Gastrocnemius medialis (tissue), 4 donors: Measurements from ENCODE around the gene ZFYVE28. TPM values are rescaled to one million over a fixed set of nuclear protein-coding genes. Genes with fewer than 3 reads are reported as not detected.
A peak's percentile ranks its signal among the peaks of the same experiment; 100 is the strongest.

Source experiments
- ATAC-seq, 2 donors: fragments of 150-250 bp; one replicate each; pipeline ENCODE4 v1.9.1; 2016
- DNase-seq, 2 donors: peaks; one replicate each; pipeline ENCODE4 v3.0.0-alpha.2; 2019
- H3K27ac ChIP-seq, 4 donors: fragments of 200-600 bp; sonication (generic); 1 replicate in 1 of 4; 2 replicates in 3 of 4; pipeline ENCODE4 v1.5.1; 2016 to 2018; ENCODE audit warnings: mild to moderate bottlenecking in 2 of 4, moderate library complexity in 1 of 4
- H3K27me3 ChIP-seq, 3 donors: fragments of 200-600 bp; sonication (generic) in 2 of 3; 1 replicate in 1 of 3; 2 replicates in 2 of 3; pipeline versions ENCODE4 v1.5.1 to v1.6.0; 2016 to 2019; ENCODE audit warnings: mild to moderate bottlenecking in 1 of 3, moderate library complexity in 1 of 3
- H3K36me3 ChIP-seq, 2 donors: fragments of 200-600 bp; sonication (generic) in 1 of 2; one replicate each; pipeline ENCODE4 v1.5.1; 2017 to 2018
- H3K4me1 ChIP-seq, 2 donors: fragments of 200-600 bp; sonication (generic) in 1 of 2; one replicate each; pipeline ENCODE4 v1.5.1; 2016 to 2017; ENCODE audit warnings: mild to moderate bottlenecking in 2 of 2
- H3K4me3 ChIP-seq, 4 donors: fragments of 200-600 bp; sonication (generic) in 3 of 4; 1 replicate in 1 of 4; 2 replicates in 3 of 4; pipeline ENCODE4 v1.5.1; 2016 to 2019; ENCODE audit warnings: mild to moderate bottlenecking in 2 of 4
- H3K9me3 ChIP-seq, 3 donors: fragments of 200-600 bp; sonication (generic) in 2 of 3; 1 replicate in 1 of 3; 2 replicates in 2 of 3; pipeline ENCODE4 v1.5.1; 2016 to 2019
- CTCF ChIP-seq, 5 experiments: fragments of 450-650 bp in 3 of 5; fragments of 200-600 bp in 2 of 5; sonication (generic) in 2 of 5; IDR thresholded peaks in 4 of 5; conservative IDR thresholded peaks in 1 of 5; 1 replicate in 4 of 5; 2 replicates in 1 of 5; pipeline ENCODE4 v1.5.1; 2016 to 2019; ENCODE audit warnings: antibody characterized with exemption in 5 of 5, mild to moderate bottlenecking in 3 of 5, moderate library complexity in 3 of 5
- POLR2A ChIP-seq, 2 donors: fragments of 450-650 bp; IDR thresholded peaks; one replicate each; pipeline ENCODE4 v1.6.1; 2017; ENCODE audit warnings: antibody characterized with exemption in 2 of 2, mild to moderate bottlenecking in 2 of 2, moderate library complexity in 2 of 2
- in situ Hi-C, 4 donors: fragments of 200-750 bp; cut with MboI; loops; one replicate each; pipeline versions ENCODE4 v1.15.0 to v1.8.0; 2017; ENCODE audit warnings: low sequenced_read_pairs in 4 of 4
- intact Hi-C: fragments of 100-400 bp; cut with DNase I; formaldehyde crosslinking; loops from one replicate; pipeline ENCODE4 v1.15.1; 2023; ENCODE audit warnings: low total_unique reads
- total RNA-seq, 4 donors: library from RNA; depleted of rRNA; stranded (reverse); fragments of >200 nt; gene quantifications; one replicate each; pipeline versions ENCODE4 v1.1.0 to v1.2.3, GENCODE V29; 2016

The ZFYVE28 gene
- total RNA-seq, 4 donors from 2014 or later, result 1.8 to 6.0 (median 3.4) TPM

GRCh38 chr4:2396781-2397368 lies 21.6 kb downstream of the ZFYVE28 start:
- Histone ChIP-seq H3K9me3 (no peaks in the 10 kb centered on the region), H3K36me3 (no peaks in the 10 kb centered on the region), H3K4me1 (peaks cover 12 to 16% of the 10 kb centered on the region in 2 donors), H3K4me3 (no peak overlapping the region), H3K27ac (no peak overlapping the region), H3K27me3 (no peaks in the 10 kb centered on the region)
- DNase-seq, result no peak
- in situ Hi-C loops, result no loop called here
- no peak for ATAC-seq
- TF ChIP-seq POLR2A (IDR thresholded peaks at IDR 0.05) (no peak), CTCF (IDR thresholded peaks at IDR 0.05 in 4 of 5, conservative IDR thresholded peaks at IDR 0.05 in 1 of 5) (no peak)
- intact Hi-C loops, result no loop called here

DNA sequence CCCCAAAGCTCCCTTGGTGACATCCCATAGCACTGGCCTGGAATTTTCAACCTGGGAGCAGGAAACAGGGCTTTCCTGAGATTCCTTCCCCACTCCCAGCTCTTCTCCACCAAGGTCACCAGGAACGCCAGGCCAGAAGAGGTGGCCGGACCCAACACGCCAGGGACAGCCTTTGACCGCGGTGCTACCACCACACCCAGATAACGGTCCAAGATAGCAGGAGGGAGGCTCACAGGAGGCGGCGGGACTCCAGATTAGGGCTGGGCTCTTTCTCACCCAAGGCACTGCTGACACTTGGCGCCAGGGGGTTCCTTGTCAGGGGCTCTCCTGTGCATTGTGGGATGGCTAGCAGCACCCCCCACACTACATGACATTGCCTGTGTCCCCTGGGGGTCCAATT lies 22.9 kb downstream of the ZFYVE28 start:
- peaks cover 10 to 12% of the 10 kb centered on the region in 2 donors for H3K4me1 ChIP-seq
- H3K4me3 ChIP-seq, result no peak overlapping the region
- H3K27me3 ChIP-seq, result no peaks in the 10 kb centered on the region
- H3K36me3 ChIP-seq, result no peaks in the 10 kb centered on the region
- in situ Hi-C loops (no loop called here), intact Hi-C loops (no loop called here)
- no peak overlapping the region for H3K27ac ChIP-seq
- TF ChIP-seq POLR2A (IDR thresholded peaks at IDR 0.05), result no peak
- no peaks in the 10 kb centered on the region for H3K9me3 ChIP-seq
- ATAC-seq, result no peak
- DNase-seq, result no peak

DNA sequence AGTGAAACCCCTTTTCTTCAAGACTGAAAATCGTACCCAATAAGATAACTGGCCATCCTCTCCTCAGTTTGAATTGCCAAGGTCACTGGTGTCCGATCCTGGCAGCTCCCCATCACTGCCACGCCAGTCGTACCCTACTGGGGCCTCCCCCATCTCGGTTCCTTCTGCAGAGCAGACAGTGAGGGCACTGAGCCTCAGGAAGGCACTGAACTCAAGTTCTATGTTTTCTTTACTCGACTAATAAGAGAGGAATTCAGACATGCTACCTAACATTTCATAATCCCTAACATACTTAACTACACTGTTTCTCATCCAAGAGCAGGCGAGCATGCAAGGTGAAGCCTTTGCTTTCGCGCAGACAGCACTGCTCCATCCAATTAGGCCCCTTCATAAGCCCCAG lies 23.4 kb downstream of the ZFYVE28 start:
- no peak overlapping the region for H3K27ac ChIP-seq
- intact Hi-C loops, result no loop called here
- ATAC-seq (no peak), DNase-seq (no peak)
- in situ Hi-C loops, result no loop called here
- peaks cover 10 to 12% of the 10 kb centered on the region in 2 donors for H3K4me1 ChIP-seq
- H3K36me3 ChIP-seq, result no peaks in the 10 kb centered on the region
- H3K27me3 ChIP-seq, result no peaks in the 10 kb centered on the region
- H3K4me3 ChIP-seq, result no peak overlapping the region
- TF ChIP-seq CTCF (IDR thresholded peaks at IDR 0.05 in 4 of 5, conservative IDR thresholded peaks at IDR 0.05 in 1 of 5) (no peak), POLR2A (IDR thresholded peaks at IDR 0.05) (no peak)
- no peaks in the 10 kb centered on the region for H3K9me3 ChIP-seq

GRCh38 chr4:2394528-2394927 lies 23.9 kb downstream of the ZFYVE28 start:
- Histone ChIP-seq H3K36me3 (no peaks in the 10 kb centered on the region), H3K27ac (no peak overlapping the region), H3K9me3 (no peaks in the 10 kb centered on the region), H3K4me3 (no peak overlapping the region), H3K27me3 (no peaks in the 10 kb centered on the region), H3K4me1 (peaks cover 10 to 12% of the 10 kb centered on the region in 2 donors)
- TF ChIP-seq POLR2A (IDR thresholded peaks at IDR 0.05), result no peak
- no peak for TF ChIP-seq CTCF (IDR thresholded peaks at IDR 0.05 in 4 of 5, conservative IDR thresholded peaks at IDR 0.05 in 1 of 5)
- intact Hi-C loops, result no loop called here
- in situ Hi-C loops, result no loop called here
- DNase-seq (no peak), ATAC-seq (peak in 1 of 2 donors; percentile 26)

DNA sequence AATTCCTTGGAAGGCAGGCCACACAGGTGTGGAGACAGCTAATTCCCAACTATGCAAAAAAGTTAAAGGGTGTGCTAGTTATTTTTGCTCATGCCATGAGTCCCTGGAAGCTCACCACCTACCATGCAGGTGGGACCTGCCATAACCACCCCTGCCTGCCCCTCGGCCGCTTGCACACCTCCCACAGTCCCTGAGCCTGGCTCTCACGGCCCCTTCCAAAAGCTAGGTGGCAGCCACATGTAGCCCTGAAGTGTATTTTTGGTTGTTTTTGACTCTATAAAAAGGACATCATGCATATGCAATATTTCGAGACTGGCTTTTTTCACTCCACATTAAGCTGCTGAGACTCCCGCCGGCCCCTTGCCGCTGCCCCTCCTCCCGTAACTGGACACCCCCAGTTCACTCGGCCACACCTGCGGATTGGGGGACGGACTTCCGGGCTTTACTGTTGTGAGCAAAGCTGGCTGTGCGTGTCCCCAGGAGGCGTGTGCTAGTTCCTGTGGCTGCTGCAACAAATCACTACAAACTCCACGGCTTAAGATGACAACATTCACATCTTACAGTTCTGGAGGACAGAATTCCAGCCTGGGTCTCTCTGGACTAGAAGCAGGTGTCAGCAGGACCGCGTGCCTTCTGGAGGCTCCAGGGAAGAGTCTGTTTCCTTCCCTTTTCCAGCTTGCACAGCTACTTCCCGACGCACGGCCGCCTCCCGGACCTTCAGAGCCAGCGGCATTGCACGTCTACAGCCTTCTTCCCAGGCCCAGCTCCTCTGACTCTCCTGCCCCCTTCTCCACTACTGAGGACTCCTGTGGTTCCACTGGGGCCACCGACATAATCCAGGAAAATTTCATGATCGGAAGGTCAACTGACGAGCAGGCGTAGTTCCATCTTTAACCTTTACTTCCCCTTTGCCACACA lies 24.8 kb downstream of the ZFYVE28 start:
- no peaks in the 10 kb centered on the region for H3K36me3 ChIP-seq
- intact Hi-C loops (no loop called here), in situ Hi-C loops (no loop called here)
- no peaks in the 10 kb centered on the region for H3K27me3 ChIP-seq
- no peak for TF ChIP-seq POLR2A (IDR thresholded peaks at IDR 0.05)
- no peak for TF ChIP-seq CTCF (IDR thresholded peaks at IDR 0.05 in 4 of 5, conservative IDR thresholded peaks at IDR 0.05 in 1 of 5)
- peak overlapping the region in 1 of 4 donors; percentile 4 for H3K4me3 ChIP-seq
- H3K9me3 ChIP-seq, result no peaks in the 10 kb centered on the region
- DNase-seq, result no peak
- peaks cover 10 to 12% of the 10 kb centered on the region in 2 donors for H3K4me1 ChIP-seq
- no peak overlapping the region for H3K27ac ChIP-seq
- no peak for ATAC-seq
